Nephron progenitor cell (in vitro differentiated cells): ENCODE measurements around the gene PERP.
"Not testable (repeated sequence)": the region's sequence is repeated elsewhere in the genome, so short reads cannot be mapped to it uniquely, and the experiment has no call there.

ENCODE experiments used
- DNase-seq: peaks from one replicate; pipeline ENCODE4 v3.0.0; 2021
- H3K27ac Mint-ChIP-seq: 2 replicates; pipeline ENCODE4 v1.8.0; 2021; ENCODE audit warnings: mild to moderate bottlenecking, moderate library complexity, mixed read lengths
- H3K27me3 Mint-ChIP-seq: 2 replicates; pipeline ENCODE4 v1.8.0; 2021; ENCODE audit warnings: mild to moderate bottlenecking, low read depth, mixed read lengths; ENCODE audit not compliant: poor library complexity
- H3K36me3 Mint-ChIP-seq: 2 replicates; pipeline ENCODE4 v1.8.0; 2021; ENCODE audit warnings: low read depth, mixed read lengths
- H3K4me1 Mint-ChIP-seq: 2 replicates; pipeline ENCODE4 v1.8.0; 2021; ENCODE audit warnings: mixed read lengths
- H3K4me3 Mint-ChIP-seq: 2 replicates; pipeline ENCODE4 v1.8.0; 2021; ENCODE audit warnings: mild to moderate bottlenecking, moderate library complexity, mixed read lengths
- H3K9me3 Mint-ChIP-seq: 2 replicates; pipeline ENCODE4 v1.8.0; 2021; ENCODE audit warnings: mild to moderate bottlenecking, moderate library complexity, mixed read lengths
- CTCF ChIP-seq: fragments of 200-600 bp; sonication (generic); IDR thresholded peaks from 2 replicates; pipeline ENCODE4 v1.5.0; 2021; ENCODE audit warnings: antibody characterized with exemption

The PERP gene

GRCh38 chr6:138128096-138128495 is 20.9 kb upstream of the PERP start:
- H3K36me3 Mint-ChIP-seq = no peaks in the 10 kb centered on the region
- H3K27me3 Mint-ChIP-seq = peaks cover 12% of the 10 kb centered on the region
- peaks cover 14% of the 10 kb centered on the region for H3K9me3 Mint-ChIP-seq
- H3K27ac Mint-ChIP-seq = no peak overlapping the region
- no peaks in the 10 kb centered on the region for H3K4me1 Mint-ChIP-seq
- H3K4me3 Mint-ChIP-seq = no peak overlapping the region
- no peak for TF ChIP-seq CTCF
- DNase-seq = no peak

DNA sequence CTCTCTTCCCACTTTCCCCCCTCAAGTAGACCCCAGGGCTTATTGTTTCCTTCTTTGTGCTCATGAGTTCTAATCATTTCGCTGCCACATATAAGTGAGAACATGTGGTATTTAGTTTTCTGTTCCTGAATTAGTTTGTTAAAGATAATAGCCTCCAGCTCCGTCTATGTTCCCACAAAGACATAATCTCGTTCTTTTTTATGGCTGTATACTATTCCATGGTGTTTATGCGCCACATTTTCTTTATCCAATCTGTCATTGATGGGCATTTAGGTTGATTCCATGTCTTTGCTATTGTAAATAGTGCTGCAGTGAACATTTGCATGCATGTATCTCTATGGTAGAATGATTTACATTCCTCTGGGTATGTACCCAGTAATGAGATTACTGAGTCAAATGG is 16.9 kb upstream of the PERP start:
- peaks cover 12% of the 10 kb centered on the region for H3K27me3 Mint-ChIP-seq
- DNase-seq = no peak
- H3K36me3 Mint-ChIP-seq = no peaks in the 10 kb centered on the region
- no peak overlapping the region for H3K27ac Mint-ChIP-seq
- no peak for TF ChIP-seq CTCF
- no peak overlapping the region for H3K4me3 Mint-ChIP-seq
- no peaks in the 10 kb centered on the region for H3K4me1 Mint-ChIP-seq
- H3K9me3 Mint-ChIP-seq = peaks cover 19% of the 10 kb centered on the region

DNA sequence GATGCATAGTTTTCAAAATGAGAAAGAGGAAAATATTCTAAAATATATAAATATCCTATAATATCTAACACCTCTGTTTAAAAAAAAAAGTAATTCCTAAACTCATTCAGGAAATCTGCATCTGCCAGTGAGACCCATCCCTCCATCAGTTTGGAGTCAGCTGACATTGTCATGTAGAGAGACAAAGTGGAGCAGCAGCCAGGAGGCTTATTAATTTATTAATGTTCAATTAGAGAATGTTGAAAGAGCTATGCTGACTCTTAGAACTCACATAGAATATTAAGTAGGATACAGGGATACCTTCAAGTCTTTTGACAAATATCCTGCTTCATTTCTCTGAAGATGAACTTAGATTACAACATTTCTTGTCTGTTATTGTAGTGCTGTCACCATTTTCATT is 12.8 kb upstream of the PERP start:
- H3K4me3 Mint-ChIP-seq = no peak overlapping the region
- peaks cover 4% of the 10 kb centered on the region for H3K27me3 Mint-ChIP-seq
- H3K27ac Mint-ChIP-seq = no peak overlapping the region
- no peak for DNase-seq
- H3K36me3 Mint-ChIP-seq = no peaks in the 10 kb centered on the region
- no peak for TF ChIP-seq CTCF
- H3K9me3 Mint-ChIP-seq = peaks cover 18% of the 10 kb centered on the region
- H3K4me1 Mint-ChIP-seq = peaks cover 10% of the 10 kb centered on the region

- not testable (repeated sequence) for H3K36me3 Mint-ChIP-seq, DNase-seq, H3K27me3 Mint-ChIP-seq, H3K27ac Mint-ChIP-seq, H3K4me3 Mint-ChIP-seq
- Mint-ChIP-seq H3K9me3 (peaks cover 12% of the 10 kb centered on the region), H3K4me1 (peaks cover 15% of the 10 kb centered on the region)
Observed at GRCh38 chr6:138119229-138119628, 12.0 kb upstream of the PERP start.

GRCh38 chr6:138117376-138117914 is 10.2 kb upstream of the PERP start:
- Mint-ChIP-seq H3K4me1 (peaks cover 15% of the 10 kb centered on the region), H3K36me3 (no peaks in the 10 kb centered on the region), H3K9me3 (peaks cover 12% of the 10 kb centered on the region), H3K27me3 (peaks cover 5% of the 10 kb centered on the region), H3K27ac (no peak overlapping the region), H3K4me3 (no peak overlapping the region)
- no peak for DNase-seq
- no peak for TF ChIP-seq CTCF

GRCh38 chr6:138116661-138116999 is 9.4 kb upstream of the PERP start:
- Mint-ChIP-seq H3K9me3 (peaks cover 12% of the 10 kb centered on the region), H3K27me3 (peaks cover 5% of the 10 kb centered on the region), H3K4me3 (no peak overlapping the region), H3K4me1 (peaks cover 15% of the 10 kb centered on the region), H3K27ac (no peak overlapping the region), H3K36me3 (no peaks in the 10 kb centered on the region)
- no peak for TF ChIP-seq CTCF
- DNase-seq = no peak
